Measurements from ENCODE around the gene PTPRU.

DNA sequence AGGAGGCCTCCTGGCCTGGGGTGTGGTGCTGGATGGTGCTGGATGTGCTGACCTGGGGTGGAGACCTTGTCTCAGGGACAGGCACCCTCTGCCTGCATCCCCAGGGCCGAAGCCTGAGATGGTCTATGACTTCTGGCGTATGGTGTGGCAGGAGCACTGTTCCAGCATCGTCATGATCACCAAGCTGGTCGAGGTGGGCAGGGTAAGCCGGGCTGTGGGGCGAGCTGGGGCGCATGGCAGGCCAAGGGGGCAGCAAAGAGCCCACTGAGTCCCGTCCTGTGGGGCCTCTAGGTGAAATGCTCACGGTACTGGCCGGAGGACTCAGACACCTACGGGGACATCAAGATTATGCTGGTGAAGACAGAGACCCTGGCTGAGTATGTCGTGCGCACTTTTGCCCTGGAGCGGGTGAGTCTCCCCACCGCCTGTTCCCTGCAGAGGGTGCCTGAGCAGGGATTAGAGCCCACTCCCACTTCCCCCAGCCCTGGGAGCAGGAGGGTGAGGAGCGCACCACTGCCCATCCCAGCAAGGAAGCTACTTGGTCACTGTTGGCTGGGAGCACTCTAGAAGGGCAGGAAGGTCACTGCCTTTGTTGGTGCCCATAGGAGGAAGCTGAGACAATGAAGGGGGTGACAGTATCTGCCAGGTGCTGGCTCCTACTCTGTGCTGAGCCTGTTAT, 75.2 kb downstream of the PTPRU start:
- TF ChIP-seq ZNF274 (IDR thresholded peaks at IDR 0.05; ENCODE audit: low read depth, low read length) (no peak), SUZ12 (IDR thresholded peaks at IDR 0.05; ENCODE audit: extremely low read depth, insufficient read depth, insufficient read length) (no peak), YY1 (IDR thresholded peaks at IDR 0.05; ENCODE audit: insufficient read depth, insufficient read length) (no peak)
